Panc1 (cell line): ENCODE results near the gene ALX4. TPM values are rescaled to one million over a fixed set of nuclear protein-coding genes. Genes with fewer than 3 reads are reported as not detected.

Experiments
- ATAC-seq: fragments of 200-7000 bp; cut with Tn5 transposase; 2 replicates; pipeline ENCODE4 v1.9.1; 2020; ENCODE audit warnings: mild to moderate bottlenecking, moderate library complexity
- BruUV-seq: library from RNA; stranded (reverse); fragments of 400-500 nt; replicated peaks from 2 replicates; lab custom pipeline; 2021; lab: Mats Ljungman, UMichigan
- CTCF ChIA-PET: fragments of 300-600 bp; sonication (Branson Sonifier 250); formaldehyde crosslinking; loops from one replicate; lab custom pipeline; 2022; ENCODE audit warnings: antibody characterized with exemption; lab: Charles Lee
- POLR2A ChIA-PET: fragments of 300-600 bp; sonication (Branson Sonifier 250); formaldehyde crosslinking; loops from one replicate; lab custom pipeline; 2022; ENCODE audit warnings: antibody characterized with exemption; lab: Charles Lee
- DNase-seq: peaks from one replicate; pipeline ENCODE4 v3.0.0-alpha.2; 2010; ENCODE audit warnings: low read depth, low spot score
- H3K27ac ChIP-seq: 2 replicates; pipeline ENCODE4 v1.5.1; 2011; ENCODE audit warnings: mild to moderate bottlenecking, low read length, inconsistent platforms
- H3K27me3 ChIP-seq: fragments of 200-500 bp; sonication (Bioruptor generic); 2 replicates; pipeline ENCODE4 v1.6.0; 2014; ENCODE audit warnings: low read length, inconsistent platforms; ENCODE audit not compliant: control insufficient read depth, insufficient read depth
- H3K36me3 ChIP-seq: fragments of 200-500 bp; sonication (Bioruptor generic); 2 replicates; pipeline ENCODE4 v1.5.1; 2014; ENCODE audit warnings: inconsistent platforms, mild to moderate bottlenecking, low read length, moderate library complexity; ENCODE audit not compliant: control insufficient read depth, insufficient read depth
- H3K4me1 ChIP-seq: 2 replicates; pipeline ENCODE4 v1.5.1; 2011; ENCODE audit warnings: inconsistent platforms, mild to moderate bottlenecking, low read length, moderate library complexity; ENCODE audit not compliant: control insufficient read depth, insufficient read depth
- H3K4me3 ChIP-seq, 2 experiments: 2 replicates each; pipeline ENCODE4 v1.5.1; 2011 to 2012; ENCODE audit warnings: low read depth in 2 of 2, low read length in 2 of 2, mild to moderate bottlenecking in 2 of 2, inconsistent platforms in 1 of 2, moderate library complexity in 1 of 2
- H3K9me3 ChIP-seq: fragments of 200-500 bp; sonication (Bioruptor generic); 2 replicates; pipeline ENCODE4 v1.5.1; 2014; ENCODE audit warnings: low read depth, mild to moderate bottlenecking, inconsistent platforms, low read length, moderate library complexity; ENCODE audit not compliant: control insufficient read depth, insufficient read depth
- CTCF ChIP-seq: fragments of 450-650 bp; IDR thresholded peaks from 2 replicates; pipeline ENCODE4 v1.5.1; 2017; ENCODE audit warnings: mild to moderate bottlenecking
- POLR2AphosphoS5 ChIP-seq: IDR thresholded peaks from 2 replicates; pipeline ENCODE4 v1.6.1; 2012; ENCODE audit warnings: mild to moderate bottlenecking, low read depth, low read length, moderate library complexity
- REST ChIP-seq, 2 experiments: IDR thresholded peaks; 2 replicates each; pipeline ENCODE4 v1.6.1; 2011 to 2012; ENCODE audit warnings: low read depth in 2 of 2, control low read depth in 1 of 2, low read length in 1 of 2, mild to moderate bottlenecking in 1 of 2, moderate library complexity in 1 of 2; ENCODE audit not compliant: insufficient read depth in 1 of 2
- SIN3A ChIP-seq: IDR thresholded peaks from 2 replicates; pipeline ENCODE4 v1.6.1; 2012; ENCODE audit warnings: low read depth, mild to moderate bottlenecking, low read length, moderate library complexity, borderline replicate concordance; ENCODE audit not compliant: insufficient read depth
- TCF7L2 ChIP-seq: IDR thresholded peaks from 2 replicates; pipeline ENCODE4 v1.6.1; 2011; ENCODE audit warnings: mild to moderate bottlenecking, low read depth, low read length, inconsistent platforms
- in situ Hi-C: cut with HindIII; loops from 2 replicates; pipeline ENCODE4 v1.10.0; 2016; ENCODE audit warnings: low sequenced_read_pairs, low pct_unique_long_range_greater_than_20kb
- intact Hi-C: fragments of 100-400 bp; cut with micrococcal nuclease; formaldehyde crosslinking; loops from one replicate; pipeline ENCODE4 v1.10.0; 2022; ENCODE audit not compliant: unreplicated experiment
- total RNA-seq: library from RNA; stranded (reverse); gene quantifications from one replicate; pipeline ENCODE4 v1.2.1, GENCODE V29; 2021; ENCODE audit not compliant: unreplicated experiment

Gene ALX4
- total RNA-seq, 1 experiment from 2014 or later, result 1.0 TPM

GRCh38 chr11:44267006-44267749, 42.8 kb downstream of the ALX4 start:
- no TSS peak for BruUV-seq
- ChIA-PET POLR2A (no interaction called here), CTCF (no interaction called here)
- no peak for TF ChIP-seq POLR2AphosphoS5
- no peak for TF ChIP-seq SIN3A
- no peak for TF ChIP-seq CTCF
- TF ChIP-seq TCF7L2, result no peak
- no peak for TF ChIP-seq REST (IDR thresholded peaks at IDR 0.05; ENCODE audit: insufficient read depth in 1 of 2, low read depth in 2 of 2, low read length in 1 of 2)
- no peaks in the 10 kb centered on the region for H3K27me3 ChIP-seq
- no peak overlapping the region for H3K27ac ChIP-seq
- DNase-seq (no peak), ATAC-seq (no peak)
- H3K4me3 ChIP-seq, result no peak overlapping the region
- in situ Hi-C loops (no loop called here), intact Hi-C loops (no loop called here)
- H3K9me3 ChIP-seq, result no peaks in the 10 kb centered on the region
- no peaks in the 10 kb centered on the region for H3K4me1 ChIP-seq
- no peaks in the 10 kb centered on the region for H3K36me3 ChIP-seq

GRCh38 chr11:44266056-44266780, 43.7 kb downstream of the ALX4 start:
- TF ChIP-seq REST (IDR thresholded peaks at IDR 0.05; ENCODE audit: insufficient read depth in 1 of 2, low read depth in 2 of 2, low read length in 1 of 2) (no peak), TCF7L2 (no peak), SIN3A (no peak), POLR2AphosphoS5 (no peak)
- ChIA-PET CTCF (no interaction called here), POLR2A (no interaction called here)
- Histone ChIP-seq H3K4me3 (no peak overlapping the region), H3K27me3 (no peaks in the 10 kb centered on the region), H3K27ac (no peak overlapping the region), H3K4me1 (no peaks in the 10 kb centered on the region), H3K36me3 (no peaks in the 10 kb centered on the region), H3K9me3 (no peaks in the 10 kb centered on the region)
- no peak for ATAC-seq
- no peak for DNase-seq
- no TSS peak for BruUV-seq
- intact Hi-C loops (no loop called here), in situ Hi-C loops (no loop called here)
